Peyer's patch (tissue), 4 donors: ENCODE measurements around the gene HMGB3. TPM values are rescaled to one million over a fixed set of nuclear protein-coding genes. Genes with fewer than 3 reads are reported as not detected.

Source experiments
- DNase-seq, 3 donors: peaks; one replicate each; pipeline ENCODE4 v3.0.0-alpha.2; 2017 to 2019
- H3K27ac ChIP-seq, 4 donors: fragments of 200-600 bp; sonication (generic); one replicate each; pipeline ENCODE4 v1.5.1; 2016 to 2019
- H3K27me3 ChIP-seq, 2 donors: fragments of 200-600 bp; sonication (generic); one replicate each; pipeline ENCODE4 v1.5.1; 2019
- H3K36me3 ChIP-seq, 3 donors: fragments of 200-600 bp; sonication (generic); one replicate each; pipeline ENCODE4 v1.5.1; 2016 to 2019
- H3K4me1 ChIP-seq, 4 donors: fragments of 200-600 bp; sonication (generic); one replicate each; pipeline ENCODE4 v1.5.1; 2016 to 2019
- H3K4me3 ChIP-seq, 4 donors: fragments of 200-600 bp; sonication (generic); 1 replicate in 3 of 4; 2 replicates in 1 of 4; pipeline ENCODE4 v1.5.1; 2016 to 2019; ENCODE audit warnings: mild to moderate bottlenecking in 1 of 4
- H3K9me3 ChIP-seq, 4 donors: fragments of 200-600 bp; sonication (generic); one replicate each; pipeline ENCODE4 v1.5.1; 2016 to 2019; ENCODE audit warnings: mild to moderate bottlenecking in 1 of 4
- POLR2A ChIP-seq, 2 donors: fragments of 450-650 bp; IDR thresholded peaks; one replicate each; pipeline ENCODE4 v1.5.1; 2017; ENCODE audit warnings: antibody characterized with exemption in 2 of 2, mild to moderate bottlenecking in 2 of 2, moderate library complexity in 2 of 2
- total RNA-seq, 4 donors: library from RNA; depleted of rRNA; stranded (reverse); fragments of >200 nt; gene quantifications; one replicate each; pipeline ENCODE4 v1.1.0, GENCODE V29; 2016
- TF ChIP-seq, protein P1 (sequence below), 6 experiments: fragments of 450-650 bp in 4 of 6; fragments of 200-600 bp in 2 of 6; sonication (generic) in 1 of 6; IDR thresholded peaks; one replicate each; pipeline ENCODE4 v1.5.1; 2017 to 2019; ENCODE audit warnings: antibody characterized with exemption in 6 of 6, mild to moderate bottlenecking in 3 of 6, moderate library complexity in 1 of 6

HMGB3 gene
- total RNA-seq, 4 donors from 2014 or later = 11.5 to 77.6 (median 13.7) TPM

DNA sequence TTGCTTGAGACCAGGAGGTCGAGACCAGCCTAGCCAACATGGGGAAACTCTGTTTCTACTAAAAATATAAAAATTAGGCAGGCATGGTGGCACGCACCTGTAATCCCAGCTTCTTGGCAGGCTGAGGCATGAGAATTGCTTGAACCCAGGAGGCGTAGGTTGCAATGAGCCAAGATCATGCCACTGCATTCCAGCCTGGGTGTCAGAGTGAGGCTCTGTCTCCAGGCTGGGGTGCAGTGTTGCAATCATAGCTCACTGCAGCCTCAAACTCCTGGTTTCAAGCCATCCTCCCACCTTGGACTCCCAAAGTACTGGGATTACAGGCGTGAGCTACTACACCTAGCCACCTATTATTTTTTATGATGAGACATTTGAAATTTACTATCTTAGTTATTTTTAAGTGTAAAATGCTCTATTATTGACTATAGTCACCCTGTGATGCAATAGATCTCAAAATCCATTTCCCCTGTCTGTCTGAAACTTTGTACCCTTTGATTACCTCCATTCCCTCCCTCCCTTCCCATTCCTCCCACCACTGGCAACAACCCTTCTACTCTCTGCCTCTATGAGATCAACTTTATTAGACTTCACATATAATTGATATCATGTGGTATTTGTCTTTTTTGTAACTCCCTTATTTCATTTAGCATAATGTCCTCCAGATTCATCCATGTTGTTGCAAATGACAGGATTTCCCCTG lies 23.4 kb downstream of the HMGB3 start:
- H3K27ac ChIP-seq = no peak overlapping the region
- H3K9me3 ChIP-seq = no peaks in the 10 kb centered on the region
- H3K27me3 ChIP-seq = no peaks in the 10 kb centered on the region
- TF ChIP-seq POLR2A (IDR thresholded peaks at IDR 0.05) = no peak
- TF ChIP-seq, protein P1, sequence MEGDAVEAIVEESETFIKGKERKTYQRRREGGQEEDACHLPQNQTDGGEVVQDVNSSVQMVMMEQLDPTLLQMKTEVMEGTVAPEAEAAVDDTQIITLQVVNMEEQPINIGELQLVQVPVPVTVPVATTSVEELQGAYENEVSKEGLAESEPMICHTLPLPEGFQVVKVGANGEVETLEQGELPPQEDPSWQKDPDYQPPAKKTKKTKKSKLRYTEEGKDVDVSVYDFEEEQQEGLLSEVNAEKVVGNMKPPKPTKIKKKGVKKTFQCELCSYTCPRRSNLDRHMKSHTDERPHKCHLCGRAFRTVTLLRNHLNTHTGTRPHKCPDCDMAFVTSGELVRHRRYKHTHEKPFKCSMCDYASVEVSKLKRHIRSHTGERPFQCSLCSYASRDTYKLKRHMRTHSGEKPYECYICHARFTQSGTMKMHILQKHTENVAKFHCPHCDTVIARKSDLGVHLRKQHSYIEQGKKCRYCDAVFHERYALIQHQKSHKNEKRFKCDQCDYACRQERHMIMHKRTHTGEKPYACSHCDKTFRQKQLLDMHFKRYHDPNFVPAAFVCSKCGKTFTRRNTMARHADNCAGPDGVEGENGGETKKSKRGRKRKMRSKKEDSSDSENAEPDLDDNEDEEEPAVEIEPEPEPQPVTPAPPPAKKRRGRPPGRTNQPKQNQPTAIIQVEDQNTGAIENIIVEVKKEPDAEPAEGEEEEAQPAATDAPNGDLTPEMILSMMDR (IDR thresholded peaks at IDR 0.05) = no peak
- no peak overlapping the region for H3K4me3 ChIP-seq
- H3K36me3 ChIP-seq = no peaks in the 10 kb centered on the region
- DNase-seq = no peak
- no peaks in the 10 kb centered on the region for H3K4me1 ChIP-seq

DNA sequence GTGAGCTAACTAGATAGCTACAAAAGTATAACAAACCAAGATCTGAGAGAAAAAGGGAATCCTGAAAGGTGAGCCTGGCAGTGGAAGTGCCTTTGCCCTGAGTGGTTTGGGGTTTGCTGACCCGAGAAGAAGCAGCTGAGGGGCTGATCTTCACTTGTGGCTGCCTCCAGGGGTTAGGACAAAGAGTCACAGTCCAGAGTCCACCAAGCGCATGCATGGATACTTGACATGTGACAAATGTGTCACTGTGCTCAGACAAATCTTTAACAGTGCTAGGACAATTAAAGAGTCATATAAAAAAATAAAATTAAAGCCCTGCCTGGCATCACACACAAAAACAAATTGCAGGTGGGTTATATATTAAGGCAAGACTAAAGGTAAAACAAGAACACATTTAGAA lies 26.4 kb downstream of the HMGB3 start:
- Histone ChIP-seq H3K27ac (no peak overlapping the region), H3K9me3 (peaks cover 0 to 7% (median 0%) of the 10 kb centered on the region in 4 donors), H3K36me3 (no peaks in the 10 kb centered on the region), H3K4me1 (no peaks in the 10 kb centered on the region), H3K4me3 (no peak overlapping the region), H3K27me3 (no peaks in the 10 kb centered on the region)
- DNase-seq = no peak
- no peak for TF ChIP-seq POLR2A (IDR thresholded peaks at IDR 0.05)
- TF ChIP-seq, protein P1 (IDR thresholded peaks at IDR 0.05) = no peak

DNA sequence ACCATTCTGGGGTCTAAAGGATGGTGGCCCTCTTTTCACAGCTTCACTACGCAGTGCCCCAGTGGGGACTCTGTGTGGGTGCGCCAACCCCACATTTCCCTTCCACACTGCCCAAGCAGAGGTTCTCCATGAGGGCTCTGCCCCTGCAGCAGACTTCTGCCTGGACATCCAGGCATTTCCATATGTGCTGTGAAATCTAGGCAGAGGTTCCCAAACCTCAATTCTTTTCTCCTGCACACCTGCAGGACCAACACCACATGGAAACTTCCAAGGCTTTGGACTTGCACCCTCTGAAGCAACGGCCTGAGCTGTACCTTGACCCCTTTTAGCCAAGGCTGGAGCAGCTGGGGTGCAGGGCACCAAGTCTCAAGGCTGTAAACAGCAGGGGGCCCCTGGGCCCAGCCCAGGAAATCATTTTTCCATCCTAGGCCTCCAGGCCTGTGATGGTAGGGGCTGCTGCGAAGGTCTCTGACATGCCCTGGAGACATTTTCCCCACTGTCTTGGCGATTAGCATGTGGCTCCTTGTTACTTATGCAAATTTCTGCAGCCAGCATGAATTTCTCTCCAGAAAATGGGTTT lies 30.1 kb downstream of the HMGB3 start:
- DNase-seq = no peak
- Histone ChIP-seq H3K4me1 (no peaks in the 10 kb centered on the region), H3K27me3 (no peaks in the 10 kb centered on the region), H3K9me3 (peaks cover 0 to 7% (median 0%) of the 10 kb centered on the region in 4 donors), H3K36me3 (no peaks in the 10 kb centered on the region), H3K27ac (no peak overlapping the region), H3K4me3 (no peak overlapping the region)
- TF ChIP-seq, protein P1 (IDR thresholded peaks at IDR 0.05) = no peak
- no peak for TF ChIP-seq POLR2A (IDR thresholded peaks at IDR 0.05)

DNA sequence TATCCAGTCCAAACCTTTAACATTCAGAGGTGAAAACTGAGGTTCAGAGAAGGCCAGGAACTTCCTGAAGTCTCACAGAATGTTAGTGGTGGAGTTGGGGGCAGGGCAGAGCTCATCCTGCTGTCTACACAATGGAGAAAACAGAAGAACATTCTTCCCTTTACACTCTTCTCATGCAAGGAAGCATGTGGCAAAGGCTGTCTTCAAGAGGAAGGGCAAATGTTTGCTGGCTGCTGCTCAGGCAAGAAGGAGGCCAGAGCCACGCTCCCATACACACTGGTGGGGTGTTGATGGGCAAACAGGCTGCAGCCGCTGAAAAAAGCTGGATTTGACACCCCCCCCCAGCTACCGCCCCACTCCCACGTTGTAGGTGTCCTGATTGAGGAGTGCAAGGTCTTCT lies 32.5 kb downstream of the HMGB3 start:
- TF ChIP-seq, protein P1 (IDR thresholded peaks at IDR 0.05) = no peak
- no peak for TF ChIP-seq POLR2A (IDR thresholded peaks at IDR 0.05)
- no peaks in the 10 kb centered on the region for H3K27me3 ChIP-seq
- H3K27ac ChIP-seq = no peak overlapping the region
- H3K36me3 ChIP-seq = no peaks in the 10 kb centered on the region
- H3K9me3 ChIP-seq = peaks cover 0 to 7% (median 0%) of the 10 kb centered on the region in 4 donors
- H3K4me1 ChIP-seq = no peaks in the 10 kb centered on the region
- DNase-seq = no peak
- H3K4me3 ChIP-seq = no peak overlapping the region

DNA sequence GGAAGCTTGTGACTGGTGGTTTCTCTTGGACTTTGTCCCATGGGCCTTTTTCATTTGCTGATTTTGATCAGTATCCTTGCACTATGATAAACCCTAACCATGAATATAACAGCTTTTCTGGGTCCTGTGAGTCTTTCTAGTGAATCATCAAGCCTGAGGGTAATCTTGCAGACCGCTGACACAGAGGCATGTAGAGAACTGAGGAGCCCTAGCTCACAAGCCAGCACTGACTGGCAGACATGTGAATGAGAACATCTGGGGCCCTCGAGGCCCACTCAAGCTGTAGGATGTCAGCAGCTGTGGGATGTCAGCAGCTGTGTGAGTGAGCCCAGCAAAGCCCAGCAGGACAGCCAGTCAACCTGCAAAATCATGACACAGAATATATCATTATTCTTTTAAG lies 36.7 kb downstream of the HMGB3 start:
- no peak for DNase-seq
- Histone ChIP-seq H3K4me1 (no peaks in the 10 kb centered on the region), H3K9me3 (no peaks in the 10 kb centered on the region), H3K4me3 (no peak overlapping the region), H3K27me3 (no peaks in the 10 kb centered on the region), H3K27ac (no peak overlapping the region), H3K36me3 (no peaks in the 10 kb centered on the region)
- TF ChIP-seq, protein P1 (IDR thresholded peaks at IDR 0.05) = no peak
- TF ChIP-seq POLR2A (IDR thresholded peaks at IDR 0.05) = no peak
